Astrocyte of the cerebellum (primary cell): ENCODE data around the gene DNAJB11.

ENCODE experiments used
- DNase-seq: peaks from one replicate; pipeline ENCODE4 v3.0.0-alpha.2; 2011; ENCODE audit warnings: low read depth
- H3K4me3 ChIP-seq: 2 replicates; pipeline ENCODE4 v1.5.1; 2011; ENCODE audit warnings: mild to moderate bottlenecking, low read depth, low read length, moderate library complexity
- in situ Hi-C: cut with HindIII; loops from 2 replicates; pipeline ENCODE4 v1.10.0; 2017; ENCODE audit warnings: low sequenced_read_pairs
- TF ChIP-seq, protein P1 (sequence below): IDR thresholded peaks from 2 replicates; pipeline ENCODE4 v1.5.1; 2012; ENCODE audit warnings: low read length, low read depth, moderate library complexity, mild to moderate bottlenecking; ENCODE audit errors: missing control alignments

DNAJB11 gene

DNA sequence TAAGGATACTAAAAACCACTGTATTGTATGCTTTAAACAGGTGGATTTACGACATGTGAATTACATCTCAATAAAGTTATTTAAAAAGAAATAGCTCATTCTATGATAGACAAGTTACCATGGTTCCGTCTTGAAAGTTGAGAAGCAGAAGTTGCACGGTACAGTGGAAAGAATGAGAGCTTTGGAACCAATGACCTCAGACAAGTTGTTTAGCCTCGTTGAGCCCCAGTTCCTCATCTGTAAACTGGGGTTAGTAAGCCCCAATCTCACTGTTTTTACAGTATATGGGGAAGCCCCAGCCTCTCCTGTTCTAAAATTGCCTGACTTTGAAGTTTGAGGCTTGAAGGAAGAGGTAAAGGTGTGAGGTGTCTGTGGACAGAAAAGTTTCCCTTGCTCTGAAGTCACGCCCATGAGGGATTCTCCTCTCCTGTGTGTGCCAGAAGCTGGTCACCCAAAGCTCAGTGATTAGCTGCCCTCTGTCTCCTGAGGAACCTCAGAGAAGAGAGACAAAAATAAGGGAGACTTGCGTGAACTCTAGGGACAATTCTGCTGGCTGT, 36.3 kb upstream of the DNAJB11 start:
- H3K4me3 ChIP-seq: no peak overlapping the region
- no peak for DNase-seq
- TF ChIP-seq, protein P1, sequence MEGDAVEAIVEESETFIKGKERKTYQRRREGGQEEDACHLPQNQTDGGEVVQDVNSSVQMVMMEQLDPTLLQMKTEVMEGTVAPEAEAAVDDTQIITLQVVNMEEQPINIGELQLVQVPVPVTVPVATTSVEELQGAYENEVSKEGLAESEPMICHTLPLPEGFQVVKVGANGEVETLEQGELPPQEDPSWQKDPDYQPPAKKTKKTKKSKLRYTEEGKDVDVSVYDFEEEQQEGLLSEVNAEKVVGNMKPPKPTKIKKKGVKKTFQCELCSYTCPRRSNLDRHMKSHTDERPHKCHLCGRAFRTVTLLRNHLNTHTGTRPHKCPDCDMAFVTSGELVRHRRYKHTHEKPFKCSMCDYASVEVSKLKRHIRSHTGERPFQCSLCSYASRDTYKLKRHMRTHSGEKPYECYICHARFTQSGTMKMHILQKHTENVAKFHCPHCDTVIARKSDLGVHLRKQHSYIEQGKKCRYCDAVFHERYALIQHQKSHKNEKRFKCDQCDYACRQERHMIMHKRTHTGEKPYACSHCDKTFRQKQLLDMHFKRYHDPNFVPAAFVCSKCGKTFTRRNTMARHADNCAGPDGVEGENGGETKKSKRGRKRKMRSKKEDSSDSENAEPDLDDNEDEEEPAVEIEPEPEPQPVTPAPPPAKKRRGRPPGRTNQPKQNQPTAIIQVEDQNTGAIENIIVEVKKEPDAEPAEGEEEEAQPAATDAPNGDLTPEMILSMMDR: no peak
- in situ Hi-C loops: loop anchor here (25.0 kb wide), 1 partner anchor 547 kb away; no protein-coding TSS in a partner anchor

DNA sequence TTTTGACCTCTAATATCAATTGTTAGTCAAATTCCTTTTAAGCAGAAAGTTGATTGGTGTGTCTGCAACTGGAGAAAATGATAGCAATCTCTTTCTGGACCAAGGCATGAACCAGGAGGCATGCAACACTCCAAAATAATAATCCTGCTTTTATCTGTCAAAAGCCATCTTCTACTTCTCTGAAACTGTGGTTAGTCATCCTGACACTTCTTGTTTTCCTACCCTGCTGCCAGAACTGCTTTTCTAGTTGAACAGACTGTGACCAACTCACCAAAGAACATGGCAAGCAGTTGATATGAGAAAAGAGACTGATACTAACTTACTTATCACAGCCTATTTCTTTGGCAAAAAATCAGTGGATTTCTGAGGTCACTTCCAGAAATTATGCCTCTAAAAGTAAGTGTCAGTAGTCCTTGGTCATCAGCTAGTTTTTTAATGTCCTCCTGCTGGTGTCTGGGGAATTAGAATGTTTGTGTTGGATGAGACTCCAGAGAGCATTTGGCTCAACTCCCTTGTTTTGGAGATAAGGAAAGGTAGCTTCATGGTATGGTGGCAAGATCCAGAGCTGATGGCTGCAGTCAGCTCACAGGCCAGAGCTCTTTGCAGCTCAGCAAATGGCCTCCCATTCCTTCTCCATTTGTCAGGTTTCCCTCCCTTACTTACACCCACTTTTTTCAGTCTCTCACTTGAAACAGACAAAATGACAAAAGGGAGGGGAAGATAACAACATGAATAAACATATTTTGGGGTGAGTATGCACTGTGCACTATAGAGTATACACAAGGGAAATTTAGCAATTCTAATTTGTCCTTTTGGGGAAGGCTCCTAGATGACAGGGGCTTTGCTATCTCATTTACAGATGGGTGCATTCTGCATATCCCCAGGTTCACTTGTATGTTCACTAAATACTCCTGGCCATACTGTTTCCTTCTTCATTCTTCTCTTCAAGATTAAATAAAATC, 33.4 kb upstream of the DNAJB11 start:
- TF ChIP-seq, protein P1: no peak
- in situ Hi-C loops: loop anchor here (25.0 kb wide), 1 partner anchor 550 kb away; no protein-coding TSS in a partner anchor

DNA sequence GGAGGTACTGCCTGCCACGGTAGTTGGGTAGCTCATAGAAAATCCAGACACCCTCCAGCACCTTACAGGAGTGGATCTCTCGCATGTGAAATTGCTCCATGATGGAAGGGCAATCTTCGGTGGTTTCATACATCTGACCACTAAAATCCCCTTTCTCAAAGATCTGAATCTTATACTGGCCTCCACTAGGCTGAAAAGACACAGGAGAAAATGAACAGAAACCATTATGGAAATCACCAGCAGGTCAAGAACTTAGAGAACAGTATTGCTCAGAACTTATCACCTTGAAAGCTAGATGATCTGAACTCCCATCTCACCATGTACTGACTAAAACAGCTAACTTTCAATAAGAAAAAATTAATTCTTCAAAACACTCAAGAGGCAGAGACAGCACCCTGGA, 31.7 kb upstream of the DNAJB11 start:
- no peak overlapping the region for H3K4me3 ChIP-seq
- DNase-seq: no peak
- in situ Hi-C loops: loop anchor here (25.0 kb wide), 1 partner anchor 551 kb away; no protein-coding TSS in a partner anchor
- TF ChIP-seq, protein P1: no peak

More for the DNA sequence above, 33.4 kb upstream of the DNAJB11 start:
- no peak overlapping the region for H3K4me3 ChIP-seq
- DNase-seq: no peak

DNA sequence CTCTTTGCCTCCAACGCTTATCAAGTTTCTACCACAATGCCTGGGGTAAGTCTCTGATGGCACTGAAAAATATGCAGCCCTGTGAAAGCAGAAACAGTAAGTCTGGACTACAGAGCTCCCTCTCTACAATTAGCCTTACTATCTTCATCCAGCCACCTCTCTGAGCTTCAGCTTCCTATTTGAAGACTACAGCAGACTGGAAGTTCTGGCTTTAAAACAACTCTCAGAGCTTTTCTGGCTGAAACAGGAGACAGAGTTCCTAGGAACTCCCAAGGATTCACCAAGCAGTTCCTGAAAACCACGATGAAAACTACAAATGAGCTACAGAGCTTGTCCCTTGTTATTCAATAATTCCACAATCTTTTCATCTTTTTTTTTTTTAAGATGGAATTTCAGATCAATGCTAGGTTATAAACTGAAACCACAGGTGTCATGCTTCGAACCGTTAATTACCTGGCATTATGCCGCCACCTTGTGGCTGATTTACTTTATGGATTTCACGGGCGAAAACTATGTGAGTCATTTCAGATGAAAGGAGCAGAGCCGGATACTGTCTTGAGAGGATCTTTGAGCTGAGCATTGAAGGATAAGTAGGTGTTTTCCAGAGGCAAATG, 30.2 kb upstream of the DNAJB11 start:
- DNase-seq: peak; percentile 75
- TF ChIP-seq, protein P1: peak; percentile 53
- H3K4me3 ChIP-seq: no peak overlapping the region
- in situ Hi-C loops: loop anchor here (25.0 kb wide), 1 partner anchor 553 kb away; no protein-coding TSS in a partner anchor

DNA sequence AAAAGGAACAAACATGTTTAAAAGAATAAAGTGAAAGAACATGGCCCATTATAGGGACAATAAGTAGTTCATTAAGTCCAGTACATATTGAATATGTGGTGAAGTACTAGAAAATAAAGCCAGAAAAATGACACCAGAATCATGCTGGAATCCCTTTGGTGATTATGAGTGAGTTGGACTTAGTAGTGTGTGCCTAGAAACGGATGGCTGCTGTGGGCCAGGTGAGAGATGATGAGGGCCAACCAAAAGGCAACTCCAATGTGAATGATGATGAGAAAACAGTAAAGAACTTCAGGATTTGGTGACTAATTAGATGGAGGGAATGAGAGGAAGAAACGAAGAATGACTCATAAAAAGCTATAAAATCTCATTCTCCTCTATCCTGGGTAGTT, 29.7 kb upstream of the DNAJB11 start:
- TF ChIP-seq, protein P1: no peak
- no peak overlapping the region for H3K4me3 ChIP-seq
- no peak for DNase-seq
- in situ Hi-C loops: loop anchor here (25.0 kb wide), 1 partner anchor 554 kb away; no protein-coding TSS in a partner anchor

DNA sequence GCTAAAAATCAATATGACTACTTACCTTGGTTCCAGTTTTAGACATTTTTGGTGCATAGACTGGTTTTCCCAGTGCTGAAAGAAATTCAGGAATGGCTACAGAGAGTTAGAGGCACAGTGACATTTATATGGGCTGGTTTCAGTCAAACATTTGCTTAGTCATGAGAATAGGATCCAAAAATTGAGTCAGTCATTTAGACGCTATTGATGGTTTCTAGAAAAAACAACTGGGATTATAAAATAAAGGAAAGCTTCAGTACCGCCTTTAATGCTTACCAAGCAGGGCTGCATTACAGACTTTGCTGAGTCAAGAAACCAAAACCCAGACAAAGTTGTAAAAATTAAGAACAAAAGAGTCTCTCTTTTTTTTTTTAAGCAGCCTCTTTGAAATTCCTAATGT, 26.2 kb upstream of the DNAJB11 start, which contains the start of gene CRYGS:
Gene CRYGS, minus strand, starts transcription at position 100 of the 400 bp plus-strand sequence. Its CDS starts 54 bp downstream, at position 46.
- DNase-seq: no peak
- H3K4me3 ChIP-seq: no peak within 1 kb of the TSS
- in situ Hi-C loops: loop anchor here (25.0 kb wide), 1 partner anchor 557 kb away; no protein-coding TSS in a partner anchor
- TF ChIP-seq, protein P1: no peak
